Fibroblast of lung (primary cell): ENCODE measurements around the gene SPTBN5. TPM values are rescaled to one million over a fixed set of nuclear protein-coding genes. Genes with fewer than 3 reads are reported as not detected.

Experiments used
- DNase-seq, 2 donors: peaks; one replicate each; pipeline versions ENCODE4 v3.0.0 to v3.0.0-alpha.2; 2010; ENCODE audit warnings: low read depth in 2 of 2
- H2AFZ ChIP-seq: 2 replicates; pipeline ENCODE4 v1.5.1; 2012; ENCODE audit warnings: low read length, control low read depth, inconsistent platforms
- H3K27ac ChIP-seq: 2 replicates; pipeline ENCODE4 v1.5.1; 2011; ENCODE audit warnings: low read length, control low read depth; ENCODE audit not compliant: insufficient read depth
- H3K27me3 ChIP-seq: 2 replicates; pipeline ENCODE4 v1.5.1; 2011; ENCODE audit warnings: mild to moderate bottlenecking, low read length; ENCODE audit not compliant: control insufficient read depth, insufficient read depth
- H3K36me3 ChIP-seq: 2 replicates; pipeline ENCODE4 v1.5.1; 2011; ENCODE audit warnings: low read length; ENCODE audit not compliant: control insufficient read depth, insufficient read depth
- H3K4me1 ChIP-seq: 2 replicates; pipeline ENCODE4 v1.5.1; 2011; ENCODE audit warnings: low read length; ENCODE audit not compliant: control insufficient read depth, insufficient read depth; ENCODE audit errors: extremely low read depth
- H3K4me2 ChIP-seq: 2 replicates; pipeline ENCODE4 v1.5.1; 2011; ENCODE audit warnings: low read length, control low read depth; ENCODE audit not compliant: insufficient read depth; ENCODE audit errors: extremely low read depth
- H3K4me3 ChIP-seq, 4 experiments: fragments of 200-600 bp in 1 of 4; sonication (generic) in 1 of 4; replicated peaks in 1 of 4; 2 replicates each; pipeline ENCODE4 v1.5.1; 2011 to 2016; ENCODE audit warnings: low read length in 4 of 4, low read depth in 3 of 4, mild to moderate bottlenecking in 3 of 4, control low read depth in 2 of 4, inconsistent platforms in 1 of 4, mixed read lengths in 1 of 4; ENCODE audit not compliant: insufficient read depth in 1 of 4; ENCODE audit errors: control extremely low read depth in 1 of 4
- H3K79me2 ChIP-seq: 2 replicates; pipeline ENCODE4 v1.5.1; 2012; ENCODE audit warnings: mild to moderate bottlenecking, low read length, inconsistent platforms; ENCODE audit not compliant: control insufficient read depth, insufficient read depth
- H3K9ac ChIP-seq: 2 replicates; pipeline ENCODE4 v1.5.1; 2011; ENCODE audit warnings: mild to moderate bottlenecking, low read length, control low read depth; ENCODE audit not compliant: insufficient read depth
- H3K9me3 ChIP-seq: 2 replicates; pipeline ENCODE4 v1.5.1; 2012; ENCODE audit warnings: low read depth, low read length; ENCODE audit not compliant: control insufficient read depth, insufficient read depth
- H4K20me1 ChIP-seq: 2 replicates; pipeline ENCODE4 v1.5.1; 2011; ENCODE audit warnings: low read length; ENCODE audit not compliant: control insufficient read depth, insufficient read depth; ENCODE audit errors: extremely low read depth
- EZH2 ChIP-seq: IDR thresholded peaks from 2 replicates; pipeline ENCODE4 v1.5.1; 2012; ENCODE audit warnings: low read length, control low read depth, mild to moderate bottlenecking; ENCODE audit errors: missing control alignments
- polyA plus RNA-seq, 2 donors: library from polyadenylated mRNA; depleted of rRNA in 1 of 2; stranded (reverse) in 1 of 2; unstranded in 1 of 2; fragments of >200 nt; gene quantifications; 2 replicates each; pipeline ENCODE4 v1.2.1, GENCODE V29; 2011 to 2012; ENCODE audit warnings: missing spikeins in 1 of 2
- total RNA-seq: library from RNA; depleted of rRNA; stranded (reverse); fragments of >200 nt; gene quantifications from 2 replicates; pipeline ENCODE4 v1.2.1, GENCODE V29; 2014
- TF ChIP-seq, protein P1 (sequence below), 2 donors: IDR thresholded peaks in 1 of 2; conservative IDR thresholded peaks in 1 of 2; 1 replicate in 1 of 2; 2 replicates in 1 of 2; pipeline ENCODE4 v1.5.1; 2011 to 2012; ENCODE audit warnings: low read length in 2 of 2, control low read depth in 1 of 2, inconsistent platforms in 1 of 2, low read depth in 1 of 2, mild to moderate bottlenecking in 1 of 2

SPTBN5 gene
- total and polyA plus RNA-seq, 2 donors (not counting 1 experiment from before 2014, with no cell fraction given): 0.43 to 0.66 TPM

DNA sequence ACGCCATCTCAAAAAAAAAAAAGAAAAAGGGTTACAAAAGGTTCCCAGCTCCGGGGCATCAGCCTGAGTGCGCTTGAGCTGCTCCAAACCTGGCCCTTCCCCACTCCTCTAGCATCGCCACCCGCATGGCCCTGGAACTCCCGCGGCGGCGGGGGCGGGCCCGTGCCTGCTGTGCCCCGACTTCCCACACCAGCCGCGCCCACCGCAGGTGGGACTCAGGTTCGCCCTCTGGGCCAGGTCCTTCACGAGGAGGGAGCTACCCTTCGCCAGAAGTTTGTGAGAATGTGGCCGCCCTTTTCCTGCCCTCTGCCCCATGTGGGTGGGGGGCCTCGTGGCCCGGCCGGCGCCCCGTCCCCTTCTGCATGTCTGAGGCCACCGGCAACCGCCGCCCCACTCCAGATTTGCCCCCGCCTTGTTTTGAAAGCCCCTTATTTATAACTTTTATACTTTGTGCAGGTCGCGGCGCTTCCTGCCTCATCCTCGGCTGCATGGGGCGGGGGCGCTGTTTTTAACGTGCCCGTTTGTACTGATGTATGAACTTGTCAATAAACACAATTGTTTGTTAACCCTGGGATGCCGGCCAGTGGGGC is 66.5 kb downstream of the SPTBN5 start:
- DNase-seq: no peak
- H3K9me3 ChIP-seq: no peaks in the 10 kb centered on the region
- peak overlapping the region; percentile 28 to 84 (median 65) for H3K4me3 ChIP-seq
- H3K27me3 ChIP-seq: no peaks in the 10 kb centered on the region
- H4K20me1 ChIP-seq: no peaks in the 10 kb centered on the region
- TF ChIP-seq, protein P1, sequence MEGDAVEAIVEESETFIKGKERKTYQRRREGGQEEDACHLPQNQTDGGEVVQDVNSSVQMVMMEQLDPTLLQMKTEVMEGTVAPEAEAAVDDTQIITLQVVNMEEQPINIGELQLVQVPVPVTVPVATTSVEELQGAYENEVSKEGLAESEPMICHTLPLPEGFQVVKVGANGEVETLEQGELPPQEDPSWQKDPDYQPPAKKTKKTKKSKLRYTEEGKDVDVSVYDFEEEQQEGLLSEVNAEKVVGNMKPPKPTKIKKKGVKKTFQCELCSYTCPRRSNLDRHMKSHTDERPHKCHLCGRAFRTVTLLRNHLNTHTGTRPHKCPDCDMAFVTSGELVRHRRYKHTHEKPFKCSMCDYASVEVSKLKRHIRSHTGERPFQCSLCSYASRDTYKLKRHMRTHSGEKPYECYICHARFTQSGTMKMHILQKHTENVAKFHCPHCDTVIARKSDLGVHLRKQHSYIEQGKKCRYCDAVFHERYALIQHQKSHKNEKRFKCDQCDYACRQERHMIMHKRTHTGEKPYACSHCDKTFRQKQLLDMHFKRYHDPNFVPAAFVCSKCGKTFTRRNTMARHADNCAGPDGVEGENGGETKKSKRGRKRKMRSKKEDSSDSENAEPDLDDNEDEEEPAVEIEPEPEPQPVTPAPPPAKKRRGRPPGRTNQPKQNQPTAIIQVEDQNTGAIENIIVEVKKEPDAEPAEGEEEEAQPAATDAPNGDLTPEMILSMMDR (conservative IDR thresholded peaks at IDR 0.05 in 1 of 2, IDR thresholded peaks at IDR 0.05 in 1 of 2; ENCODE audit: low read depth in 1 of 2, low read length in 2 of 2): no peak
- no peak for TF ChIP-seq EZH2
- H3K79me2 ChIP-seq: no peaks in the 10 kb centered on the region
- no peaks in the 10 kb centered on the region for H3K4me1 ChIP-seq
- H3K36me3 ChIP-seq: peaks cover 8% of the 10 kb centered on the region
- H3K4me2 ChIP-seq: peak overlapping the region; percentile 83
- no peak overlapping the region for H3K27ac ChIP-seq
- no peak overlapping the region for H3K9ac ChIP-seq
- H2AFZ ChIP-seq: no peak overlapping the region

DNA sequence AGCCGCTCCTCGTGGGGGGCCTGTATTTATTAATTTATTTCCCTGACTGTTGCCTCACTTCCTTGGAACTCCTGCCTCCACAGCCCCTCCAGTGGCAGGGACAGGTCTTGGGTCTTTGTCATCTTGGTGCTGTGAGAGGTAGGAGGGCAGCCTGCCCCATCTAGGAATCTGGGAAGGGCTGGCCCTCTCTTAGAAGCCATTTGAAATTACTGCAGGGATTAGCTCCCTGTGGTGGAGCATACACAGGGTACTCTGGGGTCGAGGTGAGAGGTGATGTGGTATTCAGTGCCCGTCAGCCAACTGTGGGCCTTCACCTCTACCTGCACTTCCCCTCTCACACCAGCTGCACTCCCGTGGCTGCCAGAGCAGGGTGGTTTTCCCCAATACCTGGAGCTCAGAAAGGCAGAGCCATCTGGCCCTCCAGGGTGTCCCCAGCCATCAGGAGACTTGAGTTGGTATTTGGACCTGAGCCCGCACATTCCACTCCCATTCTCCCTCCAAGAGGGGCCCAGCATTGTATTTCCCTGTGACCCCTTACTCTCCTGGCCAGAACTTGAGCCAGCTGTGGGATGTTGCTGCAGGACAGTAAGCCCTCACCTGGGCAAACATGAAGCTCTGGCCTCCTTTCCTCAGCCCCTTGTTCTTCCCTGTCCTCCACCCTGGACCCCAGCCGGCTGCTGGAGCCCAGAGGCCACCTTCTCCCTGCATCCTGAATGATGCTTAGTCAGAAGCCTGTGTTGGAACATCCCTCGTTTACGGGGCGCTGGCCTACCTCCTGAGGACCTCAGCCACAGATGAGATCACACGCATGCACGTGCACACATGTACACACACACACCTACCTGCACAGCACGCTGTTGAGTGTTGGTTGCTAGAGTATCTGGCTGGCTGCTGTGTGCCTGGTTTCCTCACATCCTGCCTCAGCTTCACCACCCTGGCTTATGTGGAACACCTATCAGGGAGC is 68.0 kb downstream of the SPTBN5 start:
- H3K27me3 ChIP-seq: no peaks in the 10 kb centered on the region
- no peaks in the 10 kb centered on the region for H3K4me1 ChIP-seq
- H4K20me1 ChIP-seq: no peaks in the 10 kb centered on the region
- no peaks in the 10 kb centered on the region for H3K79me2 ChIP-seq
- peaks cover 16% of the 10 kb centered on the region for H3K36me3 ChIP-seq
- H3K4me2 ChIP-seq: no peak overlapping the region
- no peaks in the 10 kb centered on the region for H3K9me3 ChIP-seq
- no peak overlapping the region for H3K27ac ChIP-seq
- no peak overlapping the region for H3K4me3 ChIP-seq
- no peak for DNase-seq
- H3K9ac ChIP-seq: no peak overlapping the region
- TF ChIP-seq EZH2: no peak
- TF ChIP-seq, protein P1 (conservative IDR thresholded peaks at IDR 0.05 in 1 of 2, IDR thresholded peaks at IDR 0.05 in 1 of 2; ENCODE audit: low read depth in 1 of 2, low read length in 2 of 2): no peak
- no peak overlapping the region for H2AFZ ChIP-seq

DNA sequence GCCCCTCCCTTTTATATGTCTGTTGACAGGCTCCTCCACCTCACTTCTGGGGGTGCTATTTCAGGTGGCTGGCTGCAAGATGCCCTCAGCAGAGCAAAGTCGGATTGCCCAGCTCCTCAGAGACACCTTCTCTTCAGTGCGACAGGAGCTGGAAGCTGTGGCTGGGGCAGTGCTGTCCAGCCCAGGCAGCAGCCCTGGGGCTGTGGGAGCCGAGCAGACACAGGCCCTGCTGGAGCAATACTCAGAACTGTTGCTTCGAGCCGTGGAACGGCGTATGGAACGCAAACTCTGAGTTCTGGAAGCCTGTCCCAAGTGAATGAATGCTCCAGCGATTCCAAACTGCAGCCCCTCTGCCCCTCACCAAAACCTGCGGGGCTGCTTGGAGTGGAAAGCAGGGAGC is 68.7 kb downstream of the SPTBN5 start:
- no peaks in the 10 kb centered on the region for H3K4me1 ChIP-seq
- no peak overlapping the region for H3K27ac ChIP-seq
- no peaks in the 10 kb centered on the region for H3K9me3 ChIP-seq
- no peak overlapping the region for H2AFZ ChIP-seq
- no peak overlapping the region for H3K9ac ChIP-seq
- H3K4me3 ChIP-seq: no peak overlapping the region
- H3K79me2 ChIP-seq: no peaks in the 10 kb centered on the region
- TF ChIP-seq EZH2: no peak
- TF ChIP-seq, protein P1 (conservative IDR thresholded peaks at IDR 0.05 in 1 of 2, IDR thresholded peaks at IDR 0.05 in 1 of 2; ENCODE audit: low read depth in 1 of 2, low read length in 2 of 2): no peak
- H3K27me3 ChIP-seq: no peaks in the 10 kb centered on the region
- H3K4me2 ChIP-seq: no peak overlapping the region
- DNase-seq: no peak
- H3K36me3 ChIP-seq: peaks cover 16% of the 10 kb centered on the region
- H4K20me1 ChIP-seq: no peaks in the 10 kb centered on the region
